Midbrain (tissue), 1 donor: Measurements from ENCODE around the gene FOXI1.
"Not testable (repeated sequence)": the region's sequence is repeated elsewhere in the genome, so short reads cannot be mapped to it uniquely, and the experiment has no call there.

Experiments
- DNase-seq: peaks from one replicate; lab custom pipeline; 2025; lab: John Stamatoyannopoulos, UW

FOXI1 gene

GRCh38 chr5:170092455-170093101 lies 13.1 kb upstream of the FOXI1 start:
- DNase-seq, result no peak

GRCh38 chr5:170094329-170094728 lies 11.4 kb upstream of the FOXI1 start:
- not testable (repeated sequence) for DNase-seq

GRCh38 chr5:170095646-170096045 lies 10.1 kb upstream of the FOXI1 start:
- no peak for DNase-seq

GRCh38 chr5:170097934-170098333 lies 7.8 kb upstream of the FOXI1 start:
- peak; percentile 2 for DNase-seq

GRCh38 chr5:170100066-170100943 lies 5.4 kb upstream of the FOXI1 start:
- peak; percentile 73 for DNase-seq

- no peak for DNase-seq
Measured at GRCh38 chr5:170103447-170103846, 2.2 kb upstream of the FOXI1 start.

- no peak for DNase-seq
Measured at GRCh38 chr5:170104299-170104698, 1.4 kb upstream of the FOXI1 start.

- DNase-seq, result no peak
Measured at GRCh38 chr5:170104710-170105109, 987 bp upstream of the FOXI1 start.

GRCh38 chr5:170107674-170108073 lies 2.0 kb downstream of the FOXI1 start:
- DNase-seq, result no peak

GRCh38 chr5:170108266-170108785 lies 2.6 kb downstream of the FOXI1 start:
- DNase-seq, result no peak

GRCh38 chr5:170109059-170110031 lies 3.6 kb downstream of the FOXI1 start:
- no peak for DNase-seq

GRCh38 chr5:170110403-170111087 lies 4.8 kb downstream of the FOXI1 start:
- DNase-seq, result no peak

GRCh38 chr5:170111088-170111785 lies 5.5 kb downstream of the FOXI1 start:
- no peak for DNase-seq

GRCh38 chr5:170112876-170113521 lies 7.3 kb downstream of the FOXI1 start:
- DNase-seq, result no peak

GRCh38 chr5:170113522-170113900 lies 7.8 kb downstream of the FOXI1 start:
- no peak for DNase-seq

GRCh38 chr5:170114271-170114670 lies 8.6 kb downstream of the FOXI1 start:
- DNase-seq, result no peak

- DNase-seq, result no peak
Measured at GRCh38 chr5:170115925-170116324, 10.2 kb downstream of the FOXI1 start.

- DNase-seq, result no peak
Measured at GRCh38 chr5:170117736-170118135, 12.0 kb downstream of the FOXI1 start.

- DNase-seq, result no peak
Measured at GRCh38 chr5:170120576-170120975, 14.9 kb downstream of the FOXI1 start.

GRCh38 chr5:170121321-170121720 lies 15.6 kb downstream of the FOXI1 start:
- DNase-seq, result no peak
